Glutamatergic neuron (in vitro differentiated cells): ENCODE data around the gene NCAM1. TPM values are rescaled to one million over a fixed set of nuclear protein-coding genes. Genes with fewer than 3 reads are reported as not detected.

Source experiments
- DNase-seq: peaks from one replicate; pipeline ENCODE4 v3.0.0; 2022
- H3K27ac Mint-ChIP-seq: one replicate; pipeline ENCODE4 v1.8.0; 2020; ENCODE audit warnings: mild to moderate bottlenecking, mixed read lengths, inconsistent platforms; ENCODE audit not compliant: unreplicated experiment
- H3K27me3 Mint-ChIP-seq: one replicate; pipeline ENCODE4 v1.8.0; 2020; ENCODE audit warnings: mild to moderate bottlenecking, moderate library complexity, mixed read lengths, inconsistent platforms; ENCODE audit not compliant: unreplicated experiment
- H3K36me3 Mint-ChIP-seq: one replicate; pipeline ENCODE4 v1.8.0; 2020; ENCODE audit warnings: mild to moderate bottlenecking, mixed read lengths, inconsistent platforms; ENCODE audit not compliant: unreplicated experiment
- H3K4me1 Mint-ChIP-seq: one replicate; pipeline ENCODE4 v1.8.0; 2020; ENCODE audit warnings: mild to moderate bottlenecking, low read depth, mixed read lengths, inconsistent platforms; ENCODE audit not compliant: unreplicated experiment
- H3K4me3 Mint-ChIP-seq: one replicate; pipeline ENCODE4 v1.8.0; 2020; ENCODE audit warnings: mild to moderate bottlenecking, mixed read lengths, inconsistent platforms; ENCODE audit not compliant: unreplicated experiment
- H3K9me3 Mint-ChIP-seq: one replicate; pipeline ENCODE4 v1.8.0; 2020; ENCODE audit warnings: mild to moderate bottlenecking, moderate library complexity, mixed read lengths, inconsistent platforms; ENCODE audit not compliant: unreplicated experiment
- total RNA-seq: library from RNA; stranded (reverse); fragmentation: NEBNext Ultra II Directional; extraction: Animal tissue kit (Norgen Biotek cat#: 25700); gene quantifications from one replicate; pipeline ENCODE4 v1.2.1, GENCODE V29; 2021; ENCODE audit not compliant: unreplicated experiment
- TF ChIP-seq, protein P1 (sequence below): fragments of 200-600 bp; sonication (generic); IDR thresholded peaks from one replicate; pipeline ENCODE4 v1.5.0; 2021; ENCODE audit not compliant: partially characterized antibody, unreplicated experiment

The NCAM1 gene
- total RNA-seq, 1 donor from 2014 or later: 819 TPM

GRCh38 chr11:113172382-113172951 is 211.2 kb downstream of the NCAM1 start:
- DNase-seq: no peak
- peaks cover 51% of the 10 kb centered on the region for H3K4me1 Mint-ChIP-seq
- TF ChIP-seq, protein P1, sequence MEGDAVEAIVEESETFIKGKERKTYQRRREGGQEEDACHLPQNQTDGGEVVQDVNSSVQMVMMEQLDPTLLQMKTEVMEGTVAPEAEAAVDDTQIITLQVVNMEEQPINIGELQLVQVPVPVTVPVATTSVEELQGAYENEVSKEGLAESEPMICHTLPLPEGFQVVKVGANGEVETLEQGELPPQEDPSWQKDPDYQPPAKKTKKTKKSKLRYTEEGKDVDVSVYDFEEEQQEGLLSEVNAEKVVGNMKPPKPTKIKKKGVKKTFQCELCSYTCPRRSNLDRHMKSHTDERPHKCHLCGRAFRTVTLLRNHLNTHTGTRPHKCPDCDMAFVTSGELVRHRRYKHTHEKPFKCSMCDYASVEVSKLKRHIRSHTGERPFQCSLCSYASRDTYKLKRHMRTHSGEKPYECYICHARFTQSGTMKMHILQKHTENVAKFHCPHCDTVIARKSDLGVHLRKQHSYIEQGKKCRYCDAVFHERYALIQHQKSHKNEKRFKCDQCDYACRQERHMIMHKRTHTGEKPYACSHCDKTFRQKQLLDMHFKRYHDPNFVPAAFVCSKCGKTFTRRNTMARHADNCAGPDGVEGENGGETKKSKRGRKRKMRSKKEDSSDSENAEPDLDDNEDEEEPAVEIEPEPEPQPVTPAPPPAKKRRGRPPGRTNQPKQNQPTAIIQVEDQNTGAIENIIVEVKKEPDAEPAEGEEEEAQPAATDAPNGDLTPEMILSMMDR: no peak
- no peak overlapping the region for H3K4me3 Mint-ChIP-seq
- peak overlapping the region; percentile 62 for H3K27ac Mint-ChIP-seq
- peaks cover 10% of the 10 kb centered on the region for H3K27me3 Mint-ChIP-seq
- no peaks in the 10 kb centered on the region for H3K36me3 Mint-ChIP-seq
- peaks cover 3% of the 10 kb centered on the region for H3K9me3 Mint-ChIP-seq

DNA sequence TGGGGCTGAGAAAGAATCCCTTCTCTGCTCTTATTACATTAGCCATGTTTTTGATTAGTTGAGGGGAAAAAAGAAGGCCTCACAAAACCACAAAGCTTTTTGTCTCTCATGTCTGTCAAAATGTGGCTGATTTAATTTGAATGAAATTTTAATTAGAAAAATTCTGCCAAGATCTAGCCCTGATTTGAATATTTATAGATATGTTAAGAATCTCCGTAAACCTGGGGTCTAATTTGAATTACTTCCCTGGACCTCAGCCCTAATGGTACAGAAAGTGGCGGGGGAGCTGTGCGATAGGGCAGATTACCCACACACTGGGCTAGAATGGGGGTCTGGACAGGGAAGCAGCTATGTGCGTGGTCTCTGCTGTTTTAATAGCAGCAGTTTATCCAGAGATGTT is 211.9 kb downstream of the NCAM1 start:
- Mint-ChIP-seq H3K27me3 (peaks cover 8% of the 10 kb centered on the region), H3K36me3 (no peaks in the 10 kb centered on the region), H3K4me1 (peaks cover 50% of the 10 kb centered on the region), H3K4me3 (no peak overlapping the region), H3K9me3 (peaks cover 3% of the 10 kb centered on the region), H3K27ac (no peak overlapping the region)
- TF ChIP-seq, protein P1: no peak
- DNase-seq: no peak

DNA sequence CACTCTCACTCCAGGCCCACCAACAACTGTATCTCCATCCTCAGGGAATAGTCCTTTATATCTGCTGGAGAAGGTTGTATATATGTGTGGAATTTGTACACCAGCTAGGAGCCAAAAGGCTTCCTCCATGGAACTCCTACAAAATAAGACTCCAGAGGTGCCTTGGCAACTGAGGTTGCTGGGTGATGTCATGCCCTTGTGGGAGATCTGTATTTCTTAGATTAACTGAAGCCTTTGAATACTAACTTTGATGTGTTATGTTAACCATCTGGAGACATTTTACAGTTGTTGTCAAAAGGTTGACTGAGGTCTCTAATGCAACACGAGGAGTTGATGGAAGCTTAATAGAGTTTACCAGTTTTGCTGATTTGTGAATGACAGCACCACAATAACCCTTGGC is 213.7 kb downstream of the NCAM1 start:
- Mint-ChIP-seq H3K36me3 (no peaks in the 10 kb centered on the region), H3K27ac (no peak overlapping the region), H3K4me3 (no peak overlapping the region), H3K9me3 (peaks cover 3% of the 10 kb centered on the region), H3K4me1 (peaks cover 53% of the 10 kb centered on the region), H3K27me3 (peaks cover 5% of the 10 kb centered on the region)
- TF ChIP-seq, protein P1: no peak
- DNase-seq: no peak

DNA sequence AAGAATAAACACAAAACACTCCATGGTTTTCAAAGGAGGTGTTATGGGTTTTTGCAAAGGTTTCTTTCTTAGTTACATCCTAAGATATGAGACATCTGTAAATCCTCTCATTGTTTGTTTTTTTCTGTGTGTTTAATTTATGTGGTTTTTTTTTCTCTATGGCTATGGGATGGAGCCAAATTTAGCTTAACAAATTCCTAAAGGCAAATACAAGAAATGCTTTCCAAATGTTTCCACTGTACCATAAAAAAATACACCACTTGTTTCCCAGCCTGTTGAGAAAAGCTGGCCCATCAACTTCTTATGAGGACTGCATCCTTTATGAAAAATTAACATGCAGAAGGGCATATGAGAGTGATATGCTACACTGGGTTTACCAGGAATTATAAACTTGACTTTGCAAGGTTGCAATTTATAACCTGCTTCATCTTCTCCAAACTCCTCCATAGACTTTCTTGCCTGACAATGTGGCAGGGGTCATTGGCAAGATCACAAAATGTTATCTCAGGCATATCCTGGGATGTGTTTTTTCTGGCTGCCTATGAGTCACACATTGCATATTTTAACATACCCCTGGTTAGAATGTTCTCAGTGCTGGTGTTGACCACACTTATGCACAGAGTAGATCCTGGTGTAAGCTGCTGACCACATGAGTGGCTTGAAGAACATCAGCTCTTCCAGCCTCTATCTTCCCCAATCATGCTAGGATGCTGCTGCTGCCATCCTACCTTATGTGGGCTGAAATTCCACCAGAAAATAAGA is 215.6 kb downstream of the NCAM1 start:
- Mint-ChIP-seq H3K9me3 (peaks cover 5% of the 10 kb centered on the region), H3K27ac (no peak overlapping the region), H3K27me3 (peaks cover 3% of the 10 kb centered on the region), H3K4me1 (peaks cover 57% of the 10 kb centered on the region), H3K4me3 (no peak overlapping the region), H3K36me3 (no peaks in the 10 kb centered on the region)
- no peak for DNase-seq
- TF ChIP-seq, protein P1: no peak

GRCh38 chr11:113177671-113178070 is 216.5 kb downstream of the NCAM1 start:
- Mint-ChIP-seq H3K27ac (no peak overlapping the region), H3K9me3 (peaks cover 9% of the 10 kb centered on the region), H3K4me1 (peaks cover 60% of the 10 kb centered on the region), H3K4me3 (no peak overlapping the region), H3K36me3 (no peaks in the 10 kb centered on the region), H3K27me3 (peaks cover 7% of the 10 kb centered on the region)
- DNase-seq: no peak
- TF ChIP-seq, protein P1: no peak
